ENCODE results near the gene AKT3.

- TF ChIP-seq POLR2A (IDR thresholded peaks at IDR 0.05) (no peak), CTCF (IDR thresholded peaks at IDR 0.05) (no peak)
Observed at GRCh38 chr1:243885806-243886205, 35.8 kb upstream of the AKT3 start.

Data from thyroid gland (tissue), 4 donors.